Stromal cell of bone marrow (primary cell): ENCODE measurements around the gene GOLGA1.
A peak's percentile ranks its signal among the peaks of the same experiment; 100 is the strongest.

Experiments used
- DNase-seq: peaks from one replicate; pipeline ENCODE4 v3.0.0-alpha.2; 2012; ENCODE audit warnings: low read depth

The GOLGA1 gene

GRCh38 chr9:124882231-124882630 lies 58.7 kb downstream of the GOLGA1 start:
- DNase-seq: no peak

- no peak for DNase-seq
These were observed 59.6 kb downstream of the GOLGA1 start for GRCh38 chr9:124881138-124881743.

- DNase-seq: no peak
These were observed 60.4 kb downstream of the GOLGA1 start for GRCh38 chr9:124880501-124880900.

GRCh38 chr9:124879226-124879625 lies 61.7 kb downstream of the GOLGA1 start:
- no peak for DNase-seq

- DNase-seq: no peak
These were observed 62.4 kb downstream of the GOLGA1 start for GRCh38 chr9:124878518-124878917.

- no peak for DNase-seq
These were observed 62.9 kb downstream of the GOLGA1 start for GRCh38 chr9:124878021-124878420.

- DNase-seq: no peak
These were observed 63.7 kb downstream of the GOLGA1 start for GRCh38 chr9:124877021-124877782.

GRCh38 chr9:124875501-124875900 lies 65.4 kb downstream of the GOLGA1 start:
- DNase-seq: no peak

- no peak for DNase-seq
These were observed 67.2 kb downstream of the GOLGA1 start for GRCh38 chr9:124873664-124874063.

- DNase-seq: no peak
These were observed 69.7 kb downstream of the GOLGA1 start for GRCh38 chr9:124871156-124871561.

GRCh38 chr9:124870723-124871122 lies 70.2 kb downstream of the GOLGA1 start:
- DNase-seq: no peak

GRCh38 chr9:124869986-124870560 lies 70.8 kb downstream of the GOLGA1 start:
- peak; percentile 18 for DNase-seq

GRCh38 chr9:124869466-124869985 lies 71.4 kb downstream of the GOLGA1 start:
- DNase-seq: no peak

GRCh38 chr9:124868511-124869465 lies 72.1 kb downstream of the GOLGA1 start:
- DNase-seq: peak; percentile 65

GRCh38 chr9:124863371-124863871 lies 77.5 kb downstream of the GOLGA1 start:
- no peak for DNase-seq

GRCh38 chr9:124861342-124862229 lies 79.3 kb downstream of the GOLGA1 start, which contains the start of the genes ARPC5L and RPL35:
Gene ARPC5L (plus strand): TSS chr9:124862130. CDS start chr9:124869291, 7,161 bp downstream.
Gene RPL35 (minus strand): TSS chr9:124861957. CDS start chr9:124861912, 45 bp downstream.
- DNase-seq: peak; percentile 90

GRCh38 chr9:124860582-124861341 lies 80.1 kb downstream of the GOLGA1 start:
- DNase-seq: no peak

- DNase-seq: no peak
These were observed 80.9 kb downstream of the GOLGA1 start for GRCh38 chr9:124859803-124860581.
